H1 (cell line): ENCODE measurements around the gene ARHGAP18. TPM values are rescaled to one million over a fixed set of nuclear protein-coding genes. Genes with fewer than 3 reads are reported as not detected.

Experiments used
- CTCF ChIA-PET: fragments of 300-600 bp; sonication (Branson Sonifier 250); formaldehyde crosslinking; loops from one replicate; lab custom pipeline; 2021; ENCODE audit not compliant: partially characterized antibody; lab: Charles Lee
- POLR2A ChIA-PET: fragments of 300-600 bp; sonication (Branson Sonifier 250); formaldehyde crosslinking; loops from one replicate; lab custom pipeline; 2021; ENCODE audit warnings: inconsistent platforms; ENCODE audit not compliant: partially characterized antibody; lab: Charles Lee
- DNase-seq, 2 experiments: peaks; one replicate each; pipeline versions ENCODE4 v3.0.0 to v3.0.0-alpha.2; 2010 to 2022; ENCODE audit warnings: low spot score in 2 of 2, low read depth in 1 of 2, mixed read lengths in 1 of 2
- FAIRE-seq: peaks from 2 replicates; lab custom pipeline; 2011; peaks lifted over from hg19 to GRCh38; lab: Jason Lieb, UNC
- H2AFZ ChIP-seq: 2 replicates; pipeline ENCODE4 v1.8.1; 2012; ENCODE audit warnings: low read length, inconsistent platforms
- H2AK5ac ChIP-seq: 2 replicates; pipeline ENCODE4 v1.6.1; 2013; ENCODE audit warnings: low read depth, low read length
- H2BK120ac ChIP-seq: replicated peaks from 2 replicates; pipeline ENCODE3; 2013; ENCODE audit warnings: low read depth, low read length, inconsistent platforms
- H2BK12ac ChIP-seq: 2 replicates; pipeline ENCODE4 v1.6.1; 2013; ENCODE audit warnings: low read depth, low read length
- H2BK15ac ChIP-seq: 2 replicates; pipeline ENCODE4 v1.6.1; 2013; ENCODE audit warnings: low read length
- H2BK20ac ChIP-seq: 2 replicates; pipeline ENCODE4 v1.6.1; 2013; ENCODE audit warnings: low read length
- H2BK5ac ChIP-seq: 2 replicates; pipeline ENCODE4 v1.6.1; 2013; ENCODE audit warnings: low read depth, low read length
- H3K14ac ChIP-seq: 2 replicates; pipeline ENCODE4 v1.6.1; 2013; ENCODE audit warnings: inconsistent platforms; ENCODE audit not compliant: insufficient read length
- H3K18ac ChIP-seq: 2 replicates; pipeline ENCODE4 v1.6.1; 2013; ENCODE audit warnings: low read length; ENCODE audit errors: extremely low read depth
- H3K23ac ChIP-seq: 2 replicates; pipeline ENCODE4 v1.6.1; 2013; ENCODE audit warnings: inconsistent platforms; ENCODE audit not compliant: insufficient read length
- H3K23me2 ChIP-seq: 2 replicates; pipeline ENCODE4 v1.6.1; 2013; ENCODE audit warnings: low read depth, low read length
- H3K27ac ChIP-seq: 2 replicates; pipeline ENCODE4 v1.6.1; 2011; ENCODE audit warnings: low read depth, low read length, inconsistent platforms
- H3K27me3 ChIP-seq, 4 experiments: replicated peaks in 1 of 4; 1 replicate in 1 of 4; 2 replicates in 3 of 4; pipeline versions ENCODE4 v1.6.1 to v1.8.1; 2011 to 2013; ENCODE audit warnings: low read length in 3 of 4, mild to moderate bottlenecking in 3 of 4, inconsistent platforms in 2 of 4, mixed read lengths in 2 of 4, moderate library complexity in 1 of 4; ENCODE audit not compliant: control insufficient read depth in 3 of 4, insufficient read depth in 3 of 4; ENCODE audit errors: extremely low read depth in 1 of 4
- H3K36me3 ChIP-seq, 4 experiments: 2 replicates each; pipeline versions ENCODE4 v1.6.1 to v1.8.1; 2011 to 2013; ENCODE audit warnings: mild to moderate bottlenecking in 4 of 4, low read length in 3 of 4, moderate library complexity in 2 of 4, control low read depth in 1 of 4, inconsistent platforms in 1 of 4; ENCODE audit not compliant: insufficient read depth in 4 of 4, control insufficient read depth in 2 of 4
- H3K4ac ChIP-seq: replicated peaks from 2 replicates; pipeline ENCODE3; 2013; ENCODE audit warnings: low read length, low read depth, mixed read lengths, inconsistent platforms; ENCODE audit not compliant: insufficient read length
- H3K4me1 ChIP-seq, 4 experiments: replicated peaks in 1 of 4; 1 replicate in 1 of 4; 2 replicates in 3 of 4; pipeline versions ENCODE4 v1.6.1 to v1.8.1; 2011 to 2013; ENCODE audit warnings: low read length in 3 of 4, inconsistent platforms in 2 of 4, mixed read lengths in 1 of 4; ENCODE audit not compliant: insufficient read depth in 4 of 4, control insufficient read depth in 3 of 4
- H3K4me2 ChIP-seq, 2 experiments: 2 replicates each; pipeline versions ENCODE4 v1.6.1 to v1.8.1; 2011 to 2013; ENCODE audit warnings: low read depth in 2 of 2, low read length in 2 of 2, control low read depth in 1 of 2, inconsistent platforms in 1 of 2, mild to moderate bottlenecking in 1 of 2; ENCODE audit not compliant: insufficient read depth in 1 of 2
- H3K4me3 ChIP-seq, 4 experiments: fragments of 200-600, 300-600 bp in 1 of 4; sonication (generic), shearing (Covaris generic), sonication (Bioruptor Twin) in 1 of 4; 2 replicates each; pipeline versions ENCODE4 v1.5.1 to v1.8.1; 2011 to 2016; ENCODE audit warnings: low read length in 4 of 4, low read depth in 3 of 4, control low read depth in 2 of 4, inconsistent platforms in 2 of 4, mild to moderate bottlenecking in 2 of 4, mixed read lengths in 1 of 4, moderate library complexity in 1 of 4; ENCODE audit not compliant: insufficient read depth in 2 of 4; ENCODE audit errors: extremely low read depth in 1 of 4
- H3K56ac ChIP-seq: replicated peaks from 2 replicates; pipeline ENCODE3; 2013; ENCODE audit warnings: low read depth, mild to moderate bottlenecking, mixed read lengths, low read length, inconsistent platforms; ENCODE audit not compliant: insufficient read length
- H3K79me1 ChIP-seq: 2 replicates; pipeline ENCODE4 v1.6.1; 2013; ENCODE audit warnings: low read depth, low read length, control low read depth
- H3K79me2 ChIP-seq, 2 experiments: 2 replicates each; pipeline versions ENCODE4 v1.6.1 to v1.8.1; 2012 to 2013; ENCODE audit warnings: low read length in 2 of 2, mild to moderate bottlenecking in 2 of 2, inconsistent platforms in 1 of 2; ENCODE audit not compliant: insufficient read depth in 2 of 2, control insufficient read depth in 1 of 2
- H3K9ac ChIP-seq, 4 experiments: replicated peaks in 1 of 4; 1 replicate in 1 of 4; 2 replicates in 3 of 4; pipeline versions ENCODE4 v1.6.1 to v1.8.1; 2011 to 2013; ENCODE audit warnings: low read depth in 3 of 4, low read length in 3 of 4, control low read depth in 2 of 4, mild to moderate bottlenecking in 2 of 4, moderate library complexity in 2 of 4, inconsistent platforms in 1 of 4; ENCODE audit errors: extremely low read depth in 1 of 4
- H3K9me3 ChIP-seq, 2 experiments: 2 replicates each; pipeline versions ENCODE4 v1.6.1 to v1.8.1; 2012 to 2013; ENCODE audit warnings: mild to moderate bottlenecking in 2 of 2, moderate library complexity in 2 of 2, control low read depth in 1 of 2, inconsistent platforms in 1 of 2, low read depth in 1 of 2, low read length in 1 of 2, mixed read lengths in 1 of 2; ENCODE audit not compliant: insufficient read depth in 2 of 2
- H4K20me1 ChIP-seq, 2 experiments: replicated peaks in 1 of 2; 2 replicates each; pipeline versions ENCODE3 to v1.8.1; 2011 to 2013; ENCODE audit warnings: inconsistent platforms in 2 of 2, low read length in 2 of 2, mild to moderate bottlenecking in 1 of 2; ENCODE audit not compliant: insufficient read depth in 2 of 2, control insufficient read depth in 1 of 2
- H4K5ac ChIP-seq: 2 replicates; pipeline ENCODE4 v1.6.1; 2013; ENCODE audit warnings: low read length, low read depth, mixed read lengths, inconsistent platforms; ENCODE audit not compliant: insufficient read length
- H4K8ac ChIP-seq: 2 replicates; pipeline ENCODE4 v1.8.0; 2013; ENCODE audit warnings: mild to moderate bottlenecking, moderate library complexity, low read length, inconsistent platforms; ENCODE audit not compliant: insufficient read depth; ENCODE audit errors: extremely low read depth
- H4K91ac ChIP-seq: replicated peaks from 2 replicates; pipeline ENCODE3; 2013; ENCODE audit warnings: low read length, mixed read lengths, inconsistent platforms; ENCODE audit not compliant: insufficient read length
- ATF2 ChIP-seq: IDR thresholded peaks from 2 replicates; pipeline ENCODE4 v1.6.1; 2012; ENCODE audit warnings: low read length, inconsistent platforms
- CBX5 ChIP-seq: fragments of 300-800, 300-1000 bp; sonication (generic); IDR thresholded peaks from 2 replicates; pipeline ENCODE4 v1.7.1; 2016; ENCODE audit warnings: antibody characterized with exemption, low read length, low read depth
- FOSL1 ChIP-seq: IDR thresholded peaks from 2 replicates; pipeline ENCODE4 v1.6.1; 2011; ENCODE audit warnings: mild to moderate bottlenecking, low read depth, low read length, moderate library complexity; ENCODE audit not compliant: insufficient read depth
- GTF2F1 ChIP-seq: IDR thresholded peaks from 2 replicates; pipeline ENCODE4 v1.6.1; 2012; ENCODE audit warnings: low read depth, low read length, improper control_type of control experiment, borderline replicate concordance
- HDAC6 ChIP-seq: IDR thresholded peaks from one replicate; pipeline ENCODE4 v1.7.1; 2012; ENCODE audit warnings: low read depth, mild to moderate bottlenecking, inconsistent platforms, low read length, moderate library complexity
- JUN ChIP-seq: IDR thresholded peaks from 2 replicates; pipeline ENCODE4 v1.6.1; 2011; ENCODE audit warnings: low read depth, mild to moderate bottlenecking, improper control_type of control experiment, low read length
- RFX5 ChIP-seq: IDR thresholded peaks from 2 replicates; pipeline ENCODE4 v1.6.1; 2011; ENCODE audit warnings: low read depth, low read length, improper control_type of control experiment, borderline replicate concordance
- RNF2 ChIP-seq: fragments of 200-900, 300-1000 bp; sonication (generic); IDR thresholded peaks from 2 replicates; pipeline ENCODE4 v1.7.1; 2016; ENCODE audit warnings: borderline replicate concordance, low read depth, mild to moderate bottlenecking, antibody characterized with exemption, low read length; ENCODE audit not compliant: poor library complexity, severe bottlenecking; ENCODE audit errors: missing control alignments
- SP2 ChIP-seq: IDR thresholded peaks from 2 replicates; pipeline ENCODE4 v1.6.1; 2012; ENCODE audit warnings: mild to moderate bottlenecking, low read length, inconsistent platforms
- SP4 ChIP-seq: IDR thresholded peaks from 2 replicates; pipeline ENCODE4 v1.6.1; 2012; ENCODE audit warnings: low read length, inconsistent platforms
- YY1 ChIP-seq: IDR thresholded peaks from 2 replicates; pipeline ENCODE4 v1.6.1; 2011; ENCODE audit warnings: low read depth, mild to moderate bottlenecking, low read length
- WGBS, 2 experiments: shearing (Covaris generic) in 1 of 2; methylation state at CpG; one replicate each; pipeline versions ENCODE4 v1.1.6 to v1.1.7; 2013 to 2015; ENCODE audit warnings: low lambda C conversion rate in 2 of 2, mixed read lengths in 2 of 2, inconsistent platforms in 1 of 2, low coverage in 1 of 2, missing lambda C conversion rate in 1 of 2; ENCODE audit not compliant: insufficient replicate concordance in 2 of 2, insufficient coverage in 1 of 2, insufficient read length in 1 of 2; ENCODE audit errors: extremely low coverage in 1 of 2, missing lambda C conversion rate in 1 of 2; 5-methylcytosine and 5-hydroxymethylcytosine counted together
- polyA plus RNA-seq, 7 experiments: library from polyadenylated mRNA; depleted of rRNA in 3 of 7; stranded (reverse) in 5 of 7; unstranded in 2 of 7; fragments of >200 nt in 5 of 7; fragments of 200-250 nt in 2 of 7; gene quantifications; 1 replicate in 5 of 7; 2 replicates in 1 of 7; 4 replicates in 1 of 7; pipeline versions ENCODE4 v1.2.1 to v1.2.3, GENCODE V29; 2011 to 2013; ENCODE audit warnings: missing spikeins in 2 of 7, mixed read lengths in 2 of 7
- total RNA-seq: library from RNA; stranded (reverse); fragmentation: NEBNext Ultra II Directional; extraction: Animal tissue kit (Norgen Biotek cat#: 25700); gene quantifications from 2 replicates; pipeline ENCODE4 v1.2.1, GENCODE V29; 2021

ARHGAP18 gene
- total and polyA plus RNA-seq, 2 of the 8 experiments (the other 6 are each of a cell fraction or from before 2014, with no cell fraction given), result 0.83 to 4.5 TPM

GRCh38 chr6:129696028-129696418 lies 14.0 kb downstream of the ARHGAP18 start:
- CTCF ChIA-PET, result interaction anchor here (1.0 kb wide), 1 partner anchor 10 kb away, joined by 3 read pairs; no protein-coding TSS in a partner anchor
- no peak overlapping the region for H3K9ac ChIP-seq

More at GRCh38 chr6:129696028-129696418, 14.0 kb downstream of the ARHGAP18 start:
- H2BK20ac ChIP-seq, result no peak overlapping the region
- no peak overlapping the region for H2AFZ ChIP-seq
- no peak overlapping the region for H3K4me2 ChIP-seq
- no peak overlapping the region for H3K18ac ChIP-seq
- no peaks in the 10 kb centered on the region for H3K9me3 ChIP-seq
- no peak overlapping the region for H4K91ac ChIP-seq
- TF ChIP-seq JUN (no peak), CBX5 (no peak), ATF2 (no peak), SP4 (no peak), FOSL1 (no peak), HDAC6 (no peak), RNF2 (no peak), GTF2F1 (no peak), SP2 (no peak), YY1 (no peak), RFX5 (no peak)
- no peak overlapping the region for H3K4me3 ChIP-seq
- no peaks in the 10 kb centered on the region for H3K79me1 ChIP-seq
- H3K23ac ChIP-seq, result no peak overlapping the region
- no peak for FAIRE-seq
- WGBS, 2 experiments, result 96% methylated on average over 1 of the region's 1 CpG; no CpG with 5 or more reads in 1 of the 2 experiments
- H3K23me2 ChIP-seq, result no peaks in the 10 kb centered on the region
- no peak overlapping the region for H4K8ac ChIP-seq
- H3K4me1 ChIP-seq, result peaks cover 0 to 8% (median 1%) of the 10 kb centered on the region in 4 experiments; a peak in 2 of 7 replicates
- no peak overlapping the region for H2BK12ac ChIP-seq
- no peak overlapping the region for H3K4ac ChIP-seq
- no peaks in the 10 kb centered on the region for H3K27me3 ChIP-seq
- no peaks in the 10 kb centered on the region for H4K20me1 ChIP-seq
- no peak overlapping the region for H3K14ac ChIP-seq
- H3K36me3 ChIP-seq, result no peaks in the 10 kb centered on the region
- no peak overlapping the region for H2BK120ac ChIP-seq
- no peak overlapping the region for H3K56ac ChIP-seq
- no peak overlapping the region for H2BK5ac ChIP-seq
- no peak overlapping the region for H4K5ac ChIP-seq
- no peak overlapping the region for H3K27ac ChIP-seq
- no peak for DNase-seq
- POLR2A ChIA-PET, result no interaction called here
- no peak overlapping the region for H2AK5ac ChIP-seq
- no peaks in the 10 kb centered on the region for H3K79me2 ChIP-seq
- H2BK15ac ChIP-seq, result no peak overlapping the region
